Fibroblast of lung (primary cell): ENCODE measurements around the gene PHLDB1. TPM values are rescaled to one million over a fixed set of nuclear protein-coding genes. Genes with fewer than 3 reads are reported as not detected.

ENCODE experiments used
- DNase-seq, 2 donors: peaks; one replicate each; pipeline versions ENCODE4 v3.0.0 to v3.0.0-alpha.2; 2010; ENCODE audit warnings: low read depth in 2 of 2
- H2AFZ ChIP-seq: 2 replicates; pipeline ENCODE4 v1.5.1; 2012; ENCODE audit warnings: low read length, control low read depth, inconsistent platforms
- H3K27ac ChIP-seq: 2 replicates; pipeline ENCODE4 v1.5.1; 2011; ENCODE audit warnings: low read length, control low read depth; ENCODE audit not compliant: insufficient read depth
- H3K27me3 ChIP-seq: 2 replicates; pipeline ENCODE4 v1.5.1; 2011; ENCODE audit warnings: mild to moderate bottlenecking, low read length; ENCODE audit not compliant: control insufficient read depth, insufficient read depth
- H3K36me3 ChIP-seq: 2 replicates; pipeline ENCODE4 v1.5.1; 2011; ENCODE audit warnings: low read length; ENCODE audit not compliant: control insufficient read depth, insufficient read depth
- H3K4me1 ChIP-seq: 2 replicates; pipeline ENCODE4 v1.5.1; 2011; ENCODE audit warnings: low read length; ENCODE audit not compliant: control insufficient read depth, insufficient read depth; ENCODE audit errors: extremely low read depth
- H3K4me2 ChIP-seq: 2 replicates; pipeline ENCODE4 v1.5.1; 2011; ENCODE audit warnings: low read length, control low read depth; ENCODE audit not compliant: insufficient read depth; ENCODE audit errors: extremely low read depth
- H3K4me3 ChIP-seq, 4 experiments: fragments of 200-600 bp in 1 of 4; sonication (generic) in 1 of 4; replicated peaks in 1 of 4; 2 replicates each; pipeline ENCODE4 v1.5.1; 2011 to 2016; ENCODE audit warnings: low read length in 4 of 4, low read depth in 3 of 4, mild to moderate bottlenecking in 3 of 4, control low read depth in 2 of 4, inconsistent platforms in 1 of 4, mixed read lengths in 1 of 4; ENCODE audit not compliant: insufficient read depth in 1 of 4; ENCODE audit errors: control extremely low read depth in 1 of 4
- H3K79me2 ChIP-seq: 2 replicates; pipeline ENCODE4 v1.5.1; 2012; ENCODE audit warnings: mild to moderate bottlenecking, low read length, inconsistent platforms; ENCODE audit not compliant: control insufficient read depth, insufficient read depth
- H3K9ac ChIP-seq: 2 replicates; pipeline ENCODE4 v1.5.1; 2011; ENCODE audit warnings: mild to moderate bottlenecking, low read length, control low read depth; ENCODE audit not compliant: insufficient read depth
- H3K9me3 ChIP-seq: 2 replicates; pipeline ENCODE4 v1.5.1; 2012; ENCODE audit warnings: low read depth, low read length; ENCODE audit not compliant: control insufficient read depth, insufficient read depth
- H4K20me1 ChIP-seq: 2 replicates; pipeline ENCODE4 v1.5.1; 2011; ENCODE audit warnings: low read length; ENCODE audit not compliant: control insufficient read depth, insufficient read depth; ENCODE audit errors: extremely low read depth
- EZH2 ChIP-seq: IDR thresholded peaks from 2 replicates; pipeline ENCODE4 v1.5.1; 2012; ENCODE audit warnings: low read length, control low read depth, mild to moderate bottlenecking; ENCODE audit errors: missing control alignments
- polyA plus RNA-seq, 2 donors: library from polyadenylated mRNA; depleted of rRNA in 1 of 2; stranded (reverse) in 1 of 2; unstranded in 1 of 2; fragments of >200 nt; gene quantifications; 2 replicates each; pipeline ENCODE4 v1.2.1, GENCODE V29; 2011 to 2012; ENCODE audit warnings: missing spikeins in 1 of 2
- total RNA-seq: library from RNA; depleted of rRNA; stranded (reverse); fragments of >200 nt; gene quantifications from 2 replicates; pipeline ENCODE4 v1.2.1, GENCODE V29; 2014
- TF ChIP-seq, protein P1 (sequence below), 2 donors: IDR thresholded peaks in 1 of 2; conservative IDR thresholded peaks in 1 of 2; 1 replicate in 1 of 2; 2 replicates in 1 of 2; pipeline ENCODE4 v1.5.1; 2011 to 2012; ENCODE audit warnings: low read length in 2 of 2, control low read depth in 1 of 2, inconsistent platforms in 1 of 2, low read depth in 1 of 2, mild to moderate bottlenecking in 1 of 2

The PHLDB1 gene
- total and polyA plus RNA-seq, 2 donors (not counting 1 experiment from before 2014, with no cell fraction given) = 51.4 to 59.0 TPM

DNA sequence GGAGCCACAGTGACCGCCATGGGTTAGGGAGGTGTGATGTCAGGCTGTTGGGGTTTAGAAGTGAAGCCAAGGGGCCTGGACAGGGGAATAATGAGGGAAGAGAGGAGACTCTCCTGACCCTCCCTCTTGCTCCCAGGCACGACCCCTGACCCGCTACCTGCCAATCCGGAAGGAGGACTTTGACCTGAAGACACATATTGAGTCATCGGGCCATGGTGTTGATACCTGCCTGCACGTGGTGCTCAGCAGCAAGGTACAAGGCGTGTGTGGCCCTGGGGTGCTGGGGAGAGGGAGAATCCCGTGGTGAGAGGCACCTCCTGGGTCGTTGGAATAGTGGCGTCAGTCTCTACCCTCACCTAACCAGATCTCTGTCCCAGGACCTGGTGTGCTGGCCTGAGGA, 42.5 kb downstream of the PHLDB1 start:
- H3K9me3 ChIP-seq = no peaks in the 10 kb centered on the region
- TF ChIP-seq, protein P1, sequence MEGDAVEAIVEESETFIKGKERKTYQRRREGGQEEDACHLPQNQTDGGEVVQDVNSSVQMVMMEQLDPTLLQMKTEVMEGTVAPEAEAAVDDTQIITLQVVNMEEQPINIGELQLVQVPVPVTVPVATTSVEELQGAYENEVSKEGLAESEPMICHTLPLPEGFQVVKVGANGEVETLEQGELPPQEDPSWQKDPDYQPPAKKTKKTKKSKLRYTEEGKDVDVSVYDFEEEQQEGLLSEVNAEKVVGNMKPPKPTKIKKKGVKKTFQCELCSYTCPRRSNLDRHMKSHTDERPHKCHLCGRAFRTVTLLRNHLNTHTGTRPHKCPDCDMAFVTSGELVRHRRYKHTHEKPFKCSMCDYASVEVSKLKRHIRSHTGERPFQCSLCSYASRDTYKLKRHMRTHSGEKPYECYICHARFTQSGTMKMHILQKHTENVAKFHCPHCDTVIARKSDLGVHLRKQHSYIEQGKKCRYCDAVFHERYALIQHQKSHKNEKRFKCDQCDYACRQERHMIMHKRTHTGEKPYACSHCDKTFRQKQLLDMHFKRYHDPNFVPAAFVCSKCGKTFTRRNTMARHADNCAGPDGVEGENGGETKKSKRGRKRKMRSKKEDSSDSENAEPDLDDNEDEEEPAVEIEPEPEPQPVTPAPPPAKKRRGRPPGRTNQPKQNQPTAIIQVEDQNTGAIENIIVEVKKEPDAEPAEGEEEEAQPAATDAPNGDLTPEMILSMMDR (conservative IDR thresholded peaks at IDR 0.05 in 1 of 2, IDR thresholded peaks at IDR 0.05 in 1 of 2; ENCODE audit: low read depth in 1 of 2, low read length in 2 of 2) = no peak
- no peak for TF ChIP-seq EZH2
- no peaks in the 10 kb centered on the region for H4K20me1 ChIP-seq
- no peaks in the 10 kb centered on the region for H3K27me3 ChIP-seq
- no peak overlapping the region for H3K4me2 ChIP-seq
- H3K4me3 ChIP-seq = no peak overlapping the region
- no peak overlapping the region for H3K9ac ChIP-seq
- H3K27ac ChIP-seq = no peak overlapping the region
- H2AFZ ChIP-seq = no peak overlapping the region
- no peaks in the 10 kb centered on the region for H3K4me1 ChIP-seq
- no peak for DNase-seq
- no peaks in the 10 kb centered on the region for H3K79me2 ChIP-seq
- H3K36me3 ChIP-seq = peaks cover 30% of the 10 kb centered on the region

DNA sequence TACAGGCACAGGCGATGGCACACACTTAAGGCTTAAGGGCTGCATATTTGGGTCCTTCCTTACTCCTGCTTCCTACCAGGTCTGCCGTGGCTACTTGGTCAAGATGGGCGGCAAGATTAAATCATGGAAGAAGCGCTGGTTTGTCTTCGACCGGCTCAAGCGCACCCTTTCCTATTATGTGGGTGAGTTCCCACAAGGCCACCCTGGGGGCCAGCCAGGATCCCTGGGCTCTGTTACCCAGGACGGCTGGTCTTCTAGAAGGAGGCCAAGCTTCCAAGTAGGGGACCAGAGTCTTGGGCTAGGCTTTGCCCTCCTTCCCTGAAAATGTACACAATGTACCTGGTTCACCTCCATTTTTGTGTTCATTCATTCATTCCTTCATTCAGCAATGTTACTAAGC, 43.0 kb downstream of the PHLDB1 start:
- H3K36me3 ChIP-seq = peaks cover 26% of the 10 kb centered on the region
- H2AFZ ChIP-seq = no peak overlapping the region
- no peak for DNase-seq
- H3K4me2 ChIP-seq = no peak overlapping the region
- H3K27ac ChIP-seq = no peak overlapping the region
- no peaks in the 10 kb centered on the region for H4K20me1 ChIP-seq
- no peaks in the 10 kb centered on the region for H3K79me2 ChIP-seq
- H3K27me3 ChIP-seq = no peaks in the 10 kb centered on the region
- H3K9ac ChIP-seq = no peak overlapping the region
- TF ChIP-seq EZH2 = no peak
- TF ChIP-seq, protein P1 (conservative IDR thresholded peaks at IDR 0.05 in 1 of 2, IDR thresholded peaks at IDR 0.05 in 1 of 2; ENCODE audit: low read depth in 1 of 2, low read length in 2 of 2) = no peak
- H3K9me3 ChIP-seq = no peaks in the 10 kb centered on the region
- H3K4me1 ChIP-seq = no peaks in the 10 kb centered on the region
- no peak overlapping the region for H3K4me3 ChIP-seq

DNA sequence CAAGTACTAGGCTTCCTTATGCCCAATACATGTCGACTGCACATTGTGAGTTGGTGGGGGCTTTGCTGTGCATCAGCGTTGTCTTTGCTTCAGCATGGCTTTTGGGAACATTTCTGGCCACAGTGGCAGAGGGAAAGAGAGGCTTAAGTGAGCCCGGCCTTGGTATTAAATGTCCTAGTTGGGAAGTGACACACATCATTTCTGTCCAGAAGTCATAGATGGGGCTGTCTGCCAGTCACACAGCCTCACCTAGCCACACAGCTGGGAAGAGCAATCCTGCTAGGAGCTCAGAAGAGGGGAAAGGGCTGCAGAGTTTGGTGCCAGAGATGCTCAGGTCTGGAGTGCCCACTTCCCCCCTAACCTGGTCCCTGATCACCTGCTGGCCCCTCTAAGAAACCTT, 44.4 kb downstream of the PHLDB1 start:
- TF ChIP-seq, protein P1 (conservative IDR thresholded peaks at IDR 0.05 in 1 of 2, IDR thresholded peaks at IDR 0.05 in 1 of 2; ENCODE audit: low read depth in 1 of 2, low read length in 2 of 2) = no peak
- TF ChIP-seq EZH2 = no peak

More for the DNA sequence above, 44.4 kb downstream of the PHLDB1 start:
- H3K4me3 ChIP-seq = no peak overlapping the region
- no peak overlapping the region for H2AFZ ChIP-seq
- H3K9ac ChIP-seq = no peak overlapping the region
- peaks cover 29% of the 10 kb centered on the region for H3K36me3 ChIP-seq
- H3K27ac ChIP-seq = no peak overlapping the region
- no peak overlapping the region for H3K4me2 ChIP-seq
- H3K9me3 ChIP-seq = no peaks in the 10 kb centered on the region
- no peaks in the 10 kb centered on the region for H3K79me2 ChIP-seq
- no peaks in the 10 kb centered on the region for H4K20me1 ChIP-seq
- DNase-seq = no peak
- no peaks in the 10 kb centered on the region for H3K4me1 ChIP-seq
- no peaks in the 10 kb centered on the region for H3K27me3 ChIP-seq
